Measurements from ENCODE around the gene ZFY. TPM values are rescaled to one million over a fixed set of nuclear protein-coding genes. Genes with fewer than 3 reads are reported as not detected.

Gene ZFY
- total and polyA plus RNA-seq, 10 of the 15 experiments (the other 5 are each of a cell fraction or from before 2014, with no cell fraction given) = not detected

DNA sequence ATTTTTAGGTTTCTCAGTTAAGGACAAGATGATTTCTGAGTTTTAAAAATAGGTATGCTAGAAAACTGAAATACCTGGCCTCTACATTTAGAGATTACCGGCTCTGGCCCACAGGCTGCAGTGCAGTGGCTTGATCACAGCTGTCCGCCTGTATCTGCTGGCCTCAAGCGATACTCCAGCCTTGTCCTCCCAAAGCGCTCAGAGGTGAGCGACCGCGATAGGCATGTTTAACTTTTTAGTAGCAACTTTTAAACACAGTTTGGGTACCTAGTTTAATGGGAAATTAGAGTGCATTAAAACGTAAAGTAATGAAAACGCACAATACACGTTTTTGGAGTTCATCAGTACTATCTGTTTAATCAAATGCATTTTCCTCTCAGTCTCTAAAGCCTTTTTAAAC, 1.1 kb upstream of the ZFY start (continued):
- TF ChIP-seq, protein P1, sequence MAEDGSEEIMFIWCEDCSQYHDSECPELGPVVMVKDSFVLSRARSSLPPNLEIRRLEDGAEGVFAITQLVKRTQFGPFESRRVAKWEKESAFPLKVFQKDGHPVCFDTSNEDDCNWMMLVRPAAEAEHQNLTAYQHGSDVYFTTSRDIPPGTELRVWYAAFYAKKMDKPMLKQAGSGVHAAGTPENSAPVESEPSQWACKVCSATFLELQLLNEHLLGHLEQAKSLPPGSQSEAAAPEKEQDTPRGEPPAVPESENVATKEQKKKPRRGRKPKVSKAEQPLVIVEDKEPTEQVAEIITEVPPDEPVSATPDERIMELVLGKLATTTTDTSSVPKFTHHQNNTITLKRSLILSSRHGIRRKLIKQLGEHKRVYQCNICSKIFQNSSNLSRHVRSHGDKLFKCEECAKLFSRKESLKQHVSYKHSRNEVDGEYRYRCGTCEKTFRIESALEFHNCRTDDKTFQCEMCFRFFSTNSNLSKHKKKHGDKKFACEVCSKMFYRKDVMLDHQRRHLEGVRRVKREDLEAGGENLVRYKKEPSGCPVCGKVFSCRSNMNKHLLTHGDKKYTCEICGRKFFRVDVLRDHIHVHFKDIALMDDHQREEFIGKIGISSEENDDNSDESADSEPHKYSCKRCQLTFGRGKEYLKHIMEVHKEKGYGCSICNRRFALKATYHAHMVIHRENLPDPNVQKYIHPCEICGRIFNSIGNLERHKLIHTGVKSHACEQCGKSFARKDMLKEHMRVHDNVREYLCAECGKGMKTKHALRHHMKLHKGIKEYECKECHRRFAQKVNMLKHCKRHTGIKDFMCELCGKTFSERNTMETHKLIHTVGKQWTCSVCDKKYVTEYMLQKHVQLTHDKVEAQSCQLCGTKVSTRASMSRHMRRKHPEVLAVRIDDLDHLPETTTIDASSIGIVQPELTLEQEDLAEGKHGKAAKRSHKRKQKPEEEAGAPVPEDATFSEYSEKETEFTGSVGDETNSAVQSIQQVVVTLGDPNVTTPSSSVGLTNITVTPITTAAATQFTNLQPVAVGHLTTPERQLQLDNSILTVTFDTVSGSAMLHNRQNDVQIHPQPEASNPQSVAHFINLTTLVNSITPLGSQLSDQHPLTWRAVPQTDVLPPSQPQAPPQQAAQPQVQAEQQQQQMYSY (CRISPR knock-in tag; IDR thresholded peaks at IDR 0.05) = no peak
- TF ChIP-seq, protein P2, sequence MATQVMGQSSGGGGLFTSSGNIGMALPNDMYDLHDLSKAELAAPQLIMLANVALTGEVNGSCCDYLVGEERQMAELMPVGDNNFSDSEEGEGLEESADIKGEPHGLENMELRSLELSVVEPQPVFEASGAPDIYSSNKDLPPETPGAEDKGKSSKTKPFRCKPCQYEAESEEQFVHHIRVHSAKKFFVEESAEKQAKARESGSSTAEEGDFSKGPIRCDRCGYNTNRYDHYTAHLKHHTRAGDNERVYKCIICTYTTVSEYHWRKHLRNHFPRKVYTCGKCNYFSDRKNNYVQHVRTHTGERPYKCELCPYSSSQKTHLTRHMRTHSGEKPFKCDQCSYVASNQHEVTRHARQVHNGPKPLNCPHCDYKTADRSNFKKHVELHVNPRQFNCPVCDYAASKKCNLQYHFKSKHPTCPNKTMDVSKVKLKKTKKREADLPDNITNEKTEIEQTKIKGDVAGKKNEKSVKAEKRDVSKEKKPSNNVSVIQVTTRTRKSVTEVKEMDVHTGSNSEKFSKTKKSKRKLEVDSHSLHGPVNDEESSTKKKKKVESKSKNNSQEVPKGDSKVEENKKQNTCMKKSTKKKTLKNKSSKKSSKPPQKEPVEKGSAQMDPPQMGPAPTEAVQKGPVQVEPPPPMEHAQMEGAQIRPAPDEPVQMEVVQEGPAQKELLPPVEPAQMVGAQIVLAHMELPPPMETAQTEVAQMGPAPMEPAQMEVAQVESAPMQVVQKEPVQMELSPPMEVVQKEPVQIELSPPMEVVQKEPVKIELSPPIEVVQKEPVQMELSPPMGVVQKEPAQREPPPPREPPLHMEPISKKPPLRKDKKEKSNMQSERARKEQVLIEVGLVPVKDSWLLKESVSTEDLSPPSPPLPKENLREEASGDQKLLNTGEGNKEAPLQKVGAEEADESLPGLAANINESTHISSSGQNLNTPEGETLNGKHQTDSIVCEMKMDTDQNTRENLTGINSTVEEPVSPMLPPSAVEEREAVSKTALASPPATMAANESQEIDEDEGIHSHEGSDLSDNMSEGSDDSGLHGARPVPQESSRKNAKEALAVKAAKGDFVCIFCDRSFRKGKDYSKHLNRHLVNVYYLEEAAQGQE (IDR thresholded peaks at IDR 0.05; ENCODE audit: low read depth, low read length) = no peak
- TF ChIP-seq, protein P3, sequence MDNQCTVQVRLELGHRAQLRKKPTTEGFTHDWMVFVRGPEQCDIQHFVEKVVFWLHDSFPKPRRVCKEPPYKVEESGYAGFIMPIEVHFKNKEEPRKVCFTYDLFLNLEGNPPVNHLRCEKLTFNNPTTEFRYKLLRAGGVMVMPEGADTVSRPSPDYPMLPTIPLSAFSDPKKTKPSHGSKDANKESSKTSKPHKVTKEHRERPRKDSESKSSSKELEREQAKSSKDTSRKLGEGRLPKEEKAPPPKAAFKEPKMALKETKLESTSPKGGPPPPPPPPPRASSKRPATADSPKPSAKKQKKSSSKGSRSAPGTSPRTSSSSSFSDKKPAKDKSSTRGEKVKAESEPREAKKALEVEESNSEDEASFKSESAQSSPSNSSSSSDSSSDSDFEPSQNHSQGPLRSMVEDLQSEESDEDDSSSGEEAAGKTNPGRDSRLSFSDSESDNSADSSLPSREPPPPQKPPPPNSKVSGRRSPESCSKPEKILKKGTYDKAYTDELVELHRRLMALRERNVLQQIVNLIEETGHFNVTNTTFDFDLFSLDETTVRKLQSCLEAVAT (IDR thresholded peaks at IDR 0.05) = no peak
- TF ChIP-seq, protein P4, sequence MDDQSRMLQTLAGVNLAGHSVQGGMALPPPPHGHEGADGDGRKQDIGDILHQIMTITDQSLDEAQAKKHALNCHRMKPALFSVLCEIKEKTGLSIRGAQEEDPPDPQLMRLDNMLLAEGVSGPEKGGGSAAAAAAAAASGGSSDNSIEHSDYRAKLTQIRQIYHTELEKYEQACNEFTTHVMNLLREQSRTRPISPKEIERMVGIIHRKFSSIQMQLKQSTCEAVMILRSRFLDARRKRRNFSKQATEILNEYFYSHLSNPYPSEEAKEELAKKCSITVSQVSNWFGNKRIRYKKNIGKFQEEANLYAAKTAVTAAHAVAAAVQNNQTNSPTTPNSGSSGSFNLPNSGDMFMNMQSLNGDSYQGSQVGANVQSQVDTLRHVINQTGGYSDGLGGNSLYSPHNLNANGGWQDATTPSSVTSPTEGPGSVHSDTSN (IDR thresholded peaks at IDR 0.05; ENCODE audit: insufficient replicate concordance, low read depth, low read length) = no peak
- TF ChIP-seq MYC (IDR thresholded peaks at IDR 0.05; ENCODE audit: insufficient read depth, insufficient read length, insufficient replicate concordance, low read length, severe bottlenecking) (no peak), BMI1 (IDR thresholded peaks at IDR 0.05; ENCODE audit: borderline replicate concordance) (no peak), ETV6 (conservative IDR thresholded peaks at IDR 0.05 in 1 of 2, IDR thresholded peaks at IDR 0.05 in 1 of 2; ENCODE audit: borderline replicate concordance in 1 of 2, low read depth in 1 of 2) (no peak), NRF1 (conservative IDR thresholded peaks at IDR 0.05; ENCODE audit: low read depth, low read length) (no peak), JUNB (IDR thresholded peaks at IDR 0.05) (no peak)
- TF ChIP-seq, protein P5, sequence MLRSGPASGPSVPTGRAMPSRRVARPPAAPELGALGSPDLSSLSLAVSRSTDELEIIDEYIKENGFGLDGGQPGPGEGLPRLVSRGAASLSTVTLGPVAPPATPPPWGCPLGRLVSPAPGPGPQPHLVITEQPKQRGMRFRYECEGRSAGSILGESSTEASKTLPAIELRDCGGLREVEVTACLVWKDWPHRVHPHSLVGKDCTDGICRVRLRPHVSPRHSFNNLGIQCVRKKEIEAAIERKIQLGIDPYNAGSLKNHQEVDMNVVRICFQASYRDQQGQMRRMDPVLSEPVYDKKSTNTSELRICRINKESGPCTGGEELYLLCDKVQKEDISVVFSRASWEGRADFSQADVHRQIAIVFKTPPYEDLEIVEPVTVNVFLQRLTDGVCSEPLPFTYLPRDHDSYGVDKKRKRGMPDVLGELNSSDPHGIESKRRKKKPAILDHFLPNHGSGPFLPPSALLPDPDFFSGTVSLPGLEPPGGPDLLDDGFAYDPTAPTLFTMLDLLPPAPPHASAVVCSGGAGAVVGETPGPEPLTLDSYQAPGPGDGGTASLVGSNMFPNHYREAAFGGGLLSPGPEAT (IDR thresholded peaks at IDR 0.05; ENCODE audit: low read depth) = no peak
